Myocyte (in vitro differentiated cells): ENCODE measurements around the gene NGF. TPM values are rescaled to one million over a fixed set of nuclear protein-coding genes. Genes with fewer than 3 reads are reported as not detected.
"Not testable (repeated sequence)": the region's sequence is repeated elsewhere in the genome, so short reads cannot be mapped to it uniquely, and the experiment has no call there.

ENCODE experiments used
- DNase-seq: peaks from one replicate; pipeline ENCODE4 v3.0.0-alpha.2; 2012; ENCODE audit warnings: low read depth
- polyA plus RNA-seq: library from polyadenylated mRNA; unstranded; fragments of >200 nt; gene quantifications from one replicate; pipeline ENCODE4 v1.2.1, GENCODE V29; 2012; ENCODE audit warnings: missing spikeins
- total RNA-seq: library from RNA; depleted of rRNA; stranded (reverse); fragments of >200 nt; gene quantifications from 2 replicates; pipeline ENCODE4 v1.2.3, GENCODE V29; 2014

The NGF gene
- 0.51 TPM in 1 of 2 replicates, not detected in the other for total RNA-seq
- 2.8 TPM for polyA plus RNA-seq

- DNase-seq, result peak; percentile 50
Observed at GRCh38 chr1:115337633-115338456, at the start of gene NGF. TSS of gene NGF (minus strand) at chr1:115338249. CDS start at chr1:115286795, 51,454 bp downstream.

DNA sequence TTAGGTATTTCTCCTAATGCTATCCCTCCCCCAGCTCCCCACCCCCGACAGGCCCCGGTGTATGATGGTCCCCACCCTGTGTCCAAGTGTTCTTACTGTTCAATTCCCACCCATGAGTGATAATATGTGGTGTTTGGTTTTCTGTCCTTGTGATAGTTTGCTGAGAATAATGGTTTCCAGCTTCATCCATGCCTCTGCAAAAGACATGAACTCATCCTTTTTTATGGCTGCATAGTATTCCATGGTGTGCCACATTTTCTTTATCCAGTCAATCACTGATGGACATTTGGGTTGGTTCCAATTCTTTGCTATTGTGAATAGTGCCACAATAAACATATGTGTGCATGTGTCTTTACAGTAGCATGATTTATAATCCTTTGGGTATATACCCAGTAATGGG, 45.4 kb upstream of the NGF start:
- not testable (repeated sequence) for DNase-seq

DNA sequence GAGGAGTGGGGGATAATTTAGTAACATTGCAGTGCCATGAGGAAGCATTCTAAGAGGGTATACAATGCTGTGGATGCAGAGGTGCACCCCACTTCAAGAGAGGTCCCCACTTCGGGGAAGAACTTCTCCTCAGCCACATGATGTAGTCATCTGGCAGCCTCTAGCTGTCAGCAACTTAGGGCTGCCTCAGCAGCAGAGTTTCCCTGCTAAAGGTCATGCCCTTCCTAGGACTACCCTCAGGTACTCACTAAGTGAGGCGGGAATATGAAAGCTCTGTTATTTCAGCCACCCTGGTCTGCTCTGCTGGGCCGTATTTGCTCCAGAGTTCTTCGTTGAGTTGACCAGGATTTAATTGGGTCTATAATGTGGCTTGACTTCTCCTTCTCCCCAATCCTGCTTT, 41.9 kb upstream of the NGF start:
- no peak for DNase-seq

DNA sequence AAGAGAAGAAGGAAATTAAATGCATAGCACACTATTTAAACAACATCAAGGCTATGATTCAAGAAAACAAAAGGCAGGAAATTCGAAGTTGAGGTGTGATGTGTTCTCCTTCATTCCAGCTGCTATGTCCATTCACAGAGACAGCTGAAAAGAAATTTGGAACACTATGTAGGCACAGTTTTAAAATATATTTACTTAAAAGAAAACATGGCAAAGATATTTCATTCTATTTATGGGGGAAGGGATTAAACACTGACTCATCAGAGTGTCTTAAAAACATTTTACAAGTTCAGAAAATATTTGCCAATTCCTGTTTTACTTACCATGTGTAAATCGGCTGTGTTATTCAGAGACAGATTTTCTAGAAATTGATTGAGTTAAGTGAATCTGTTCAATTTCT, 39.4 kb upstream of the NGF start:
- peak; percentile 13 for DNase-seq

DNA sequence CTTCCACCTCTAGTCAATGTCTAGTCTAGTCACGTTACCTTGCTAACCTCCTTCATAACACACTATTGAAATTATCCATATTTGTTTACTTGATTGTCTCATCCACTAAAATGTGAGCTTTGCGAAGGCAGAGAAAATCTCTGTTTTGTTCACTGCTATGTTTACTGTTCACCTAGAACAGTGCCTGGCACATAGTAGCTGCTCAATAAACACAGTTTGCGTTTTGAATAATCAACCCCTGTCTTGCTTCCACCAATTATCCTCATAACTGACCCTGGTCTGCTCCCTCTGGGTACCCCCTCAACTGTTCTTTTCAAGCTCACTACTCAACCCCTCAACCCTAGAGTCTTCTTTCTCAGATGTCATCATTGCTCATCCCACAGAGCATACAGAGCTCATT, 36.5 kb upstream of the NGF start:
- DNase-seq, result no peak

DNA sequence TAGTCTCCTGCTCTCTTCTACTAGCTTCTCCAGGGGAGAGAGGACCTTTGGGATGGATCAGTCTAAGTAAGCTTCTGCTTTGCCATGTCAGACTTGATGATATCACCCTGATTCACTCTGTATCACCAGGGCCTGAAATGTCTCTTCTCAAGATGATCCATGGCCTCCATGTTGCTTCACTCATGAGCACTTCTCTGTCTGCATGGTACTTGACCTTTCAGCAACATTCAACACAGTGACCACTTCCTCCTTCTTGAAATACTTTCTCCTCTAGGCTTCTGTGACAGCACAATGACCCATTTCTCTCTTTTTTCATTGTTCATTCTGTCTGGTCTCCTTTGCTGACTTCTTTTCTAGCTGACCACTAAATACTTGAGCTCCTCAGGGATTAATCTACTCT, 35.3 kb upstream of the NGF start:
- peak; percentile 13 for DNase-seq

DNA sequence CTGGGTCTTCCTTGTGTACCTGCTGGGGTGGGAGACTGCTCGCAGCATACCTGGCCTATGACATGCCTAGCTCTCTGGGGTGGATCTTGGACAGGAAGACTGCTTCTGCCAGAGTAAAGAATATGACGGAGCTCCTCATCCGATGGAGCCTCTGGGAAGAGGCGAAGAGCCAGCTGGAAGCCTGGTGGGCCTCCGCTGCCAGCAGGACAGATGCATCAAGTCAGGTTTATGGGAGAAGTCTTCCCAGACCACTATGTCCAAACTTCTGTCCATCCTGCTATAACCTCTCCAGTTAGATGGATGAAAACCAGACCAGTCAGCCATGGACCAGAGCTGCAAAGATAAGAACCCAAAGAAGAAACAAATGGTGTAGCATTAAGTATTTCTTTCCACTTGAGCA, 27.7 kb upstream of the NGF start:
- no peak for DNase-seq

GRCh38 chr1:115364780-115365155, 26.7 kb upstream of the NGF start:
- DNase-seq, result no peak

DNA sequence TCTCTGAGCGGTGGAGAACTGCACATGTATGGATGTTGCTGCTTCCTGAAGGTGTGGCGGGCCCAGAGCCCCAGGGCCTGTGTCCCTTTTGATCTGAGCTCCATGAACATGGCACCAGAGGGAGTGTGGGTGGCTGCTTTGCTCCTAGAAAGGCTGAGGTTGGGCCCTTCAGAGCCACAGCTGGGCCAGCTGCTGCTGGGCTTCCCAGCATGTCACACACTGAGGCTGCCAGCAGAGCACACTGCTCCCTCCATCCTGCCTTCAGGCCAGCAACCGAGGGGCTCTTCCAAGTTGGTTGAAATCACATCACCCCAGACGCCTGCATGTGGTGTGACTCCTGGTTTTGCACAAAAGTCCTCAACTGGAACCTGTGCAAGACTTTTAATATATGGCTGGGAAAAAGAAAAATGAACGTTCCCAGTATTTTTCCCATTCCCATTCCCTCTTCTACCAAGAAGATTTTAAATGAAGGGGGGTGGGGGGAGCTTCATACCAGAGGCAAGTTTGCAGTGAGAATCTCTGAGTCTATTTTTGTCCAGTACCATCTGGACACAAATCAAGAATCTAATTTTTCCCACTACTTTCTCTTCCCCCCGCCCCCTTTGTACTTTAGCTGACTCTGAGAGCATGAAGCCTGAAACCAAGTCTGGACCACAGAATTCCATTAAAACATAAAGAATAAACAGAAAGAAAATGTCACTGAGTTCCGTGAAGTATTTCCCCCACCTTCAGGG, 26.2 kb upstream of the NGF start:
- DNase-seq, result peak; percentile 68

DNA sequence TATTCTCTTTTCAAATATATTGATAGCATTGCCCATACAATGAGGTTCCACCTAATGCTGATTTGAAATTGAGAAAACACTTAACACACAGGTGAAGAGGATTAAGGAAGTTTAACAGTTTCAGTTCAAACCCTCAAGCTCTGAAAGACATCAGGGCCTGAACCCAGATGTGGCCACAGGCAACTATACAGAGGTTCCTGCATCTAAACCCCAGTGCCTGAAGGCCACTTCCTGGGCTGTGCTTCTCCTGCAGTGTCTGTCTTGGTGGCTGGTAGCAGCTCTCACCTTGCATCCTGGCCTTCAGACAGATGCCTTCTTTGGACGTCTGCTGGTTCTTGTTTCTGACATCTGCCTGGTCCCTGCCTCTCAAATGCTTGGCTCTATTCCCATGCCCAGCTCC, 25.1 kb upstream of the NGF start:
- DNase-seq, result no peak

DNA sequence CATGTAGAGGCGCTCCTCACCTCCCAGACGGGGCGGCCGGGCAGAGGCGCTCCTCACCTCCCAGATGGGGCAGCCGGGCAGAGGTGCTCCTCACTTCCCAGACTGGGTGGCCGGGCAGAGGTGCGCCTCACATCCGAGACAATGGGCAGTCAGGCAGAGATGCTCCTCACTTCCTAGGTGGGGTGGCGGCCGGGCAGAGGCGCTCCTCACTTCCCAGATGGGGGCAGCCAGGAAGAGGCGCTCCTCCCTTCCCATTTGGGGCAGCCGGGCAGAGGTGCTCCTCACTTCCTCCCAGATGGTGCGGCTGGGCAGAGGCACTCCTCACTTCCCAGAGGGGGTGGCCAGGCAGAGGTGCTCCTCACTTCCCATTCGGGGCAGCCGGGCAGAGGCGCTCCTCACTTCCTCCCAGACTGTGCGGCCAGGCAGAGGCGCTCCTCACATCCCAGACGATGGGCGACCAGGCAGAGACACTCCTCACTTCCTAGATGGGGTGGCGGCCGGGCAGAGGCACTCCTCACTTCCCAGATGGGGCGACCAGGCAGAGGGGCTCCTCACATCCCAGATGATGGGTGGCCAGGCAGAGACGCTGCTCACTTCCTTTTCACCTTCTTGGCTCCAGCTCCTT, 22.6 kb upstream of the NGF start:
- DNase-seq, result not testable (repeated sequence)

- DNase-seq, result not testable (repeated sequence)
Observed at GRCh38 chr1:115359787-115360452, 21.9 kb upstream of the NGF start.

DNA sequence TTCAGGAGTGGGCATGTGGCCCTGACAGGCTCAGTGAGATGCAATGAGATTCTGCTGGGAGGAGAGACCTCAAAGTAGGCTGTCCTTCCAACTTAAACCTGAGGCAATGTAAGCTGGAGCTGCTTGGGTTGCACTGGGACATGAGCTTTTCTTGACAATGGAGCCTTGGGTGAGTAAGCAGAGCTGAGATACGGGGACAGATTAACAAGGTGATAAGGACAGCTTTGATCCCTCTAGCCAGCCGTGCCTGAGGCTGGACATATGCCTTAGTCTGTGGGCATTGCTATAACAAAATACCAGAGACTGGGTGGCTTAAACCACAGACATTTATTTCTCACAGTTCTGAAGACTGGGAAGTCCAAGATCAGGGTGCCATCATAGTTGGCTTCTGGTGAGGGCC, 18.3 kb upstream of the NGF start:
- no peak for DNase-seq

DNA sequence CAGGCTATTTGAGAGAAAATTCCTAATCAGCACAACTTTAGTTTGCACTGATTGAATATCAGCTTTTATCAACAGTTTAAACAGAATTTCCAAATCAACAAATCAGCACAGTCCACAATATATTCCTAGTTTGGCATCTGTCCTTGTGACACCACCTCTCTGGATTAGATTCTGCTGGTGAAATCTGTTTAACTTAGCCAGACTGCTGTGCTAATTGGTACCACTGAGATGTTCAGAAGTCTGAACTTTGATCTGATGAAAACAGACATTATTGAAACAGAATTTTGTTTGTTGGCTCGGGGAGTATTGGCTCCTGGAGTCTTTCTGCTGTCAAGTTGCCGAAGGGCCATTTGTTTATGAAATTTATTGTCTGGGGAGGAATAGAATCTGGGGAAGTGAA, 17.0 kb upstream of the NGF start:
- no peak for DNase-seq

GRCh38 chr1:115351143-115351542, 13.1 kb upstream of the NGF start:
- no peak for DNase-seq

- DNase-seq, result no peak
Observed at GRCh38 chr1:115348636-115349035, 10.6 kb upstream of the NGF start.

DNA sequence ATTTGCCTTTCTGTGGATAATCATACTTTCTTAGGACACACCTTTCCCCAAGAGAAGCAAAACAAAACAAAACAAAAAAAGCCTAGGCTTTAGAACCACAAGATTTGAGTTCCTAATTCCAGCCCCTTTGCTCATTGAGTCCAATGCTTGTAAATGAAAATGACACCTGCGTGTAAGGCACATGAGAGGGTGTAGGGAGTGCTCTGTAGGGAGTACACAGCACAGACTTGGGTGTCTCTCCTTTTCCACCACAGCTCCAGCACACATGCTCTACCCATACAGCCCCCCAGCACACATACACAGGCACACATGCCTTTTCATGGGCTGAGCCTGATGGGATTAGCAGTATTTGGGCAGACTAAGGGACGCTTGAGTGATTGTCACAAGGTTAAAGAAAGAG, 9.2 kb upstream of the NGF start:
- DNase-seq, result no peak

DNA sequence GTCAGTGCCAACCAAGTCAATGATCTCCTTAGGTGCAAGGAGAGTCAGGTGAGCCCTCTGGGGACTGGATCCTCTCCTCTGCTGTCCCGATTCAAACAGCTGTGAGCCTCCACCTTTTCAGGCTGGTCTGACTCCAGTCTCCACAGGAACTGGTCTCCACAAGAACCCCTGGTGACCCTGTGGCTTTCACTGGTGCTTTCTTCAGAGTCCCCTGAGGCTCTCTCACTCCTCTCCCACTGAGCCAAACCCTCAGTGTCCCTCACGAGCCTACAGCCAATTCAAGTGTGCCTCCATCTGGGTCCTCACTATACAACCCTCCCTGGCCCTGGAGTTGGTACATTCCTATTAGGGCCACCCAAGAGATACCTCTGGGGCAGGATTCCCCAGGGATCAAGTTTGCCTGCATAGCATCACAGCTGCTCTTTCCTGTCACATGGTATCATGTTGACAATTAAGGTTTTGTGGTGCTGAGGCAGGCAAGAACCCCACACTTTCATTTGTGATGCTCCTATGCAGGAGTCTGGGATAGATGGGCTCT, 5.2 kb upstream of the NGF start:
- DNase-seq, result no peak

- no peak for DNase-seq
Observed at GRCh38 chr1:115341948-115342347, 3.9 kb upstream of the NGF start.

DNA sequence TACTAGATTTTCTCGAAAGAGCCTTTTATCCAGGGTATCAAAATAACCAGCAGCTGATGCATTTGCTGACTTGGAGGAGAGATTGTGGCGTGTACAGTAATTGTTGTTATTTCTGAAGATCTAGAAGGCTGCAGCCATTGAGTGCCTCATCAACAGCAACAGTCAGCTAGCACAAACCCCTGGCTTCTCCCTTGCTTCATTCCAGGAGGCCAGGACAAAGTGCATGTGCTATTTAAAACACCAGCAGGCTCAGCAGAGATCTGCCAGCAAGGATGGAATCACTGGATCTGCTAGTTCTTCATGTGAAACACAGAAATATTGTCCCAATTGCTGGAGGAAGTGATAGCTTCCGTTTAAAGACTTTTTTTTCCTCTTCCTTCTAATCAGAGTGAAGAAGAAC, 2.8 kb upstream of the NGF start:
- DNase-seq, result no peak

DNA sequence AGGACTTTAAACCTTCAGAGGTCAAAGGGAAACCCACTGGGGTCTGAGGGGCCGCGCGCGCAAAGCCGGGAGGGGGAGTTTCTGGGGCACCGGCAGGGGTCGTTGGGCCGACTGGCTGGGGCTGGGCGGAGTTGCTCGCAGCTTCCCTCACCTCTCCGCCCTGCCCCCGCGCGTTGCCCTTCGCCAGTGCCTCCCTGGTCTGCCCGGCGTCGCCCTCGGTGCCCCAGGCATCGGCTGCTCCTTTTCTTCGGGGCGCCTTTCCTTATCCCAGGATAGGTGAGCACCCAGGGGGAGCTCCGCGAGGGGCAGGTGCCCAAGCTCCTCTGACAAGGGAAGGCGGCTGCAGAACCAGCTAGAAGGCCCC, 390 bp upstream of the NGF start:
- no peak for DNase-seq

GRCh38 chr1:115337276-115337632, 795 bp downstream of the NGF start:
- DNase-seq, result no peak
